HepG2 (cell line): ENCODE measurements around the gene MS4A6E.

Experiments used
- ZNF263 ChIP-seq: sonication (generic); formaldehyde crosslinking; IDR thresholded peaks from 2 replicates; pipeline ENCODE4 v1.4.0; 2020; ENCODE audit warnings: missing genetic modification reagents
- TF ChIP-seq, protein P1 (sequence below): IDR thresholded peaks from 2 replicates; pipeline ENCODE4 v1.6.1; 2012; ENCODE audit warnings: low read length, improper control_type of control experiment

DNA sequence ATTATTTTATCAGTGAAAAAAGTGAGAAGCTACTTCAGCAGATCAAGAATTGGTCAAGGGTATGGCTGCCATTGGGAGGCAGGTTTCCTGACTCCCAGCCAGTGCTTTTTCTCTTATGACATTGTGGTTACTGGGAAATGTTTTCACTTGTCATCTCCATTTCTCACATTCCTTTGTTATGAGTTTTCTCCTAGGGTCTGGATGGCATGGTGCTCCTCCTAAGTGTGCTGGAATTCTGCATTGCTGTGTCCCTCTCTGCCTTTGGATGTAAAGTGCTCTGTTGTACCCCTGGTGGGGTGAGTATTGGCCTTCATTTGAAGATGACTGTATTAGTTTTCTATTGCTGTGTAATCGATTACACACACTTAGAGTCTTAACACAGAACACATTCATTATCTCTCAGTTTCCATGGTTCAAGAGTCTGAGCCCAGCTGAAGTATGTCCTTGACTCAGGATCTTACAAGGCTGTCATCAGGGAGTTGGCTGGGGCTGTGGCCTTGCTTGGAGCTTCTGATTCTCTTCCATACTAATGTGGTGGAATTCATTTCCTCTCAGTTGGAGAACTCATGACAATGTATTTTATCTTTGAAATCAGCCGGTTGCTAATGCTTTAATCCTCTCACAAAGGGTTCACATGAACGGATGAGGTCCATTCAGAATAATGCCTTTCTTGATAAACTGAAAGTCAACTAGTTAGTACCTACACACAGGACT is 21.0 kb upstream of the MS4A6E start:
- TF ChIP-seq ZNF263 (CRISPR knock-in tag): no peak
- TF ChIP-seq, protein P1, sequence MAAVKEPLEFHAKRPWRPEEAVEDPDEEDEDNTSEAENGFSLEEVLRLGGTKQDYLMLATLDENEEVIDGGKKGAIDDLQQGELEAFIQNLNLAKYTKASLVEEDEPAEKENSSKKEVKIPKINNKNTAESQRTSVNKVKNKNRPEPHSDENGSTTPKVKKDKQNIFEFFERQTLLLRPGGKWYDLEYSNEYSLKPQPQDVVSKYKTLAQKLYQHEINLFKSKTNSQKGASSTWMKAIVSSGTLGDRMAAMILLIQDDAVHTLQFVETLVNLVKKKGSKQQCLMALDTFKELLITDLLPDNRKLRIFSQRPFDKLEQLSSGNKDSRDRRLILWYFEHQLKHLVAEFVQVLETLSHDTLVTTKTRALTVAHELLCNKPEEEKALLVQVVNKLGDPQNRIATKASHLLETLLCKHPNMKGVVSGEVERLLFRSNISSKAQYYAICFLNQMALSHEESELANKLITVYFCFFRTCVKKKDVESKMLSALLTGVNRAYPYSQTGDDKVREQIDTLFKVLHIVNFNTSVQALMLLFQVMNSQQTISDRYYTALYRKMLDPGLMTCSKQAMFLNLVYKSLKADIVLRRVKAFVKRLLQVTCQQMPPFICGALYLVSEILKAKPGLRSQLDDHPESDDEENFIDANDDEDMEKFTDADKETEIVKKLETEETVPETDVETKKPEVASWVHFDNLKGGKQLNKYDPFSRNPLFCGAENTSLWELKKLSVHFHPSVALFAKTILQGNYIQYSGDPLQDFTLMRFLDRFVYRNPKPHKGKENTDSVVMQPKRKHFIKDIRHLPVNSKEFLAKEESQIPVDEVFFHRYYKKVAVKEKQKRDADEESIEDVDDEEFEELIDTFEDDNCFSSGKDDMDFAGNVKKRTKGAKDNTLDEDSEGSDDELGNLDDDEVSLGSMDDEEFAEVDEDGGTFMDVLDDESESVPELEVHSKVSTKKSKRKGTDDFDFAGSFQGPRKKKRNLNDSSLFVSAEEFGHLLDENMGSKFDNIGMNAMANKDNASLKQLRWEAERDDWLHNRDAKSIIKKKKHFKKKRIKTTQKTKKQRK: no peak
